ENCODE results near the gene RAP1B.
A peak's percentile ranks its signal among the peaks of the same experiment; 100 is the strongest.
"Not testable (repeated sequence)": the region's sequence is repeated elsewhere in the genome, so short reads cannot be mapped to it uniquely, and the experiment has no call there.

Gene RAP1B

DNA sequence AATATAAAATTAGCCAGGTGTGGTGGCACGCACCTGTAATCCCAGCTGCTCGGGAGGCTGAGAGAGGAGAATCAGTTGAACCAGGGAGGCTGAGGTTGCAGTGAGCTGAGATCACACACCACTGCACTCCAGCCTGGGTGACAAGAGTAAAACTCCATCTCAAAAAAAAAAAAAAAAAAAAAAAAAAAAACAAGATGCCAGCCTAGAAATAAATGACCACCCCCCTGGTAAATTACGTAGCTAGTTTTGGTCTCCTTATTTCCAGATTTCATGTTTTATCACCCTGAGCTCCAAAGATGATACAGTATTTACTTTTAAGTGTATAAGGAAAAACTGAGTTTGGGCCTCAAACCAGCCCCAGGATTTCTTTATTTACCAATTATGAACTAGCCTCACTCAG, 26.7 kb downstream of the RAP1B start:
- DNase-seq = not testable (repeated sequence)

DNA sequence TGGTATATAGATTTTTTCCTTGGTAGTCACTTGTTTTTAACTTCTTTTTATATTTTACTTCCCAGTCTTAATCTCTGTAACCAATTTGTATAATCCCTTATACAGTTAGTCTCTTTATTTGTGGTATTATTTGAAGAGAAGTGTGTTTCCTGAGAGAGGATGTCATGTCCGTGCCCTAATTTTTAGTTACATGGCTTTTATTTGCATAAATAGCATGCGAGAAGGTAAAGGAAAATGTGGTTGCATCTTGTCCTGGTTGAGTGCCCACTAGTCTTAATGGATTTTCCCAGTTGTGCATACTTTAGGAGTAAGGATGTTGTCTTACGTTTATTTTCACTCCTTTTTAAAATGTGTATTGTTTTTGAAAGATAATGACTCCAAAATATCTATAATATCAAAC, 27.5 kb downstream of the RAP1B start:
- DNase-seq = no peak

DNA sequence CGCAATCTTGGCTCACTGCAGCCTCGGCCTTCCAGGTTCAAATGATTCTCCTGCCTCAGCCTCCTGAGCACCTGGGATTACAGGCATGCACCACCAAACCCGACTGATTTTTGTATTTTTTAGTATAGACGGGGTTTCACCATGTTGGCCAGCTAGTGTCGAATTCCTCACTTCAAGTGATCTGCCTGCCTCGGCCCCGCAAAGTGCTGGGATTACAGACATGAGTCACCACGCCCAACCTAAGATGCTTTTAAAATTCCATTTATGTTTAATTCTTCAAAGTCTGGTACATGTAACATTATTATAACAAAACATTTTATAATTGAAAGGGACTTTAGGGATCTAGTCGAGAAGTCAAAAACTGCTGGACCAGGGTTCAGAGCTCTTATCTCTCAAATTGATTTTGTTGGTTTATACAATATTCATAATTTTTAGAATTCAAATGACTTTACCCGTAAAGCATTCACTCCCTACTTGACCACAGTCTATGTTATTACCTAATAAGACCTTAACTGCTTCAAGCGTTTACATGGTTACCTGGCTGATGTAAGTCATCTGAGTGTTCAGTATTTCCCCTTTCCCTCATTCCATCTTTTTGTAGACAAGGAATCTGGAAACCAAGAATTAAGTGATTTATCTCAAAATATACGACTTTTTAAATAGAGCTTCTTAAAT, 28.2 kb downstream of the RAP1B start:
- no peak for DNase-seq

DNA sequence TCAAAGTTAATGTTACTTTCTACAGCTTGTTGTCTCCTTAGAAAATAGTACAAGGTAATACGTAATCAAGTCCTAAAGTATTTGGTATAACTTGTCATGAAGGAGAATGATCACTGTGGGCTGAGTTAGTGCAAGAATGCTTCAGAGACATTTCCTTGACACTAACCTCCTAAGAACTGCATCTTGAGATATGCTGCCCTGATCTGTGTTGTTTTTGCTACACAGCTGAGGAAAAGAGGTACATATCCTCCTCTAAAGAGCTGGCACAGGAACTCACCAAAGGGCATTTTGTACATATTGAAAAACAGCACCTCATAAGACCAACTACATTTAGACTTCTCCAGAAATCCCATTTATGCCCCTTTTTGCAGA, 28.7 kb downstream of the RAP1B start:
- DNase-seq = no peak

DNA sequence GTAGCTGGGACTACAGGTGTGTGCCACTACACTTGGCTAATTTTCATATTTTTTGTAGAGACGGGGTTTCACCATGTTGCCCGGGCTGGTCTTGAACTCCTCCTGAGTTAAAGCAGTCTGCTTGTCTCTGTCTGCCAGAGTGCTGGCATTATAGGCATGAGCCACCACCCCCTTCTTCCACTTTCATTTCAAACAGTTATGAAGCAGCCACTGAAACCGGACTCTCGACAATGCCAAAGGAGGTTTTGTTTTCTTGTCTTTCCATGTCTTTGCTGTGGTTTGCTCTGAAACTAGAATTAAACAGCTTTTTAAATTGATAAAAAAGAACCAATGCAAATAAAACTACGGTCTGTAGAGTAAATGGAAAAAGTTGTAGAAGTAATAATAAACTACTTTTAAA, 30.4 kb downstream of the RAP1B start:
- DNase-seq = no peak

DNA sequence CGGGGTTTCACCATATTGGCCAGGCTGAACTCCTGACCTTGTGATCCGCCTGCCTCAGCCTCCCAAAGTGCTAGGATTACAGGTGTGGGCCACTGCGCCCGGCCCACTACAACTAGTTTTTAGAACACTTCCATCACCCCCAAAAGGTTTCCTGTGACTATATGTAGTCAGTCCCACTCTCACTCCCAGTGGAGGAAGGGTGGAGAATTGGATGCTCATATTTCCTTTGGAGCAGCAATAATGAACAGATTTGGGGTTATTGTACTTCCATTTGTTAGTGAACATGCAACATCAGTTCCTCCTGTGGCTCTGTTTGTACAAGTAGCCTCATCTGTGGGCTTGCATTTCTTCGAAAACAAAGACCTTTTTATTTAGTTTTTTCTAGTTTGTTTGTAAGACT, 35.8 kb downstream of the RAP1B start:
- DNase-seq = no peak

DNA sequence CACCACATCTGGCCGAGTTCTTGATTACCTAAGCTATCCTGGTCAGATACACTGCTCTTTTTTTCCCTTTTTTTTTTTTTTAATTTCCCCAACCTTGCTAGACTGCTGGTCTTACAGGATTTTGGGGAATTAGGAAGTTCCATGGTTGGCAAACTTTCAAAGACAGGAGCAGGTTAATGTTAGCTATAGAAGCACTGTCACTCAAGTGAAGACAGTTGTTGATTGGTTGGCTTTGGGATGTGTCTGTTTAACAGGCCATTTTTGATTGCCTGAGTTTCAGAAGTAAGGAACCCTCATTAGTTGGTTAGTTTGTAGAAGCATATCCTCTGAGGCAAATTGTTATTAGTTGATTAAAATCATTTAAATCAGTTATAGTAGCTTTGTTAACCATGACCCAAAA, 36.8 kb downstream of the RAP1B start:
- no peak for DNase-seq

DNA sequence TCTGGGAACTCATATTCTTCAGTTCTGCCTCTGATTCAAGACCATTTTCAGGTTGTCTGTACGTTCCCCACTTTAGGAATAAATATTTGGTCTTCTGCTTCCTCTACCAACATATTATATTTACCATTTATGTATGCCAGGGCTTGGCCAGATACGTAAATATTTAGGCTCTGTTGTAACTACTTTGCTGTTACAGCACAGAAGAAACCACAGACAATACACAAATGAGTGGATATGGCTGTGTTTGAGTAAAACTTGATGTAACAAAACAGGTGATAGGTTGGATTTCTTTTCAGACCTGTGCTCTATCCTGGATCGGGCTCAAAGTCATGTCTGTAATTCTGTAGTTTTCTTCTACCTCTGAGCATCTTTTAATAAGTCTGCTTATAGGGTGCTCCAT, 37.5 kb downstream of the RAP1B start:
- DNase-seq = no peak

DNA sequence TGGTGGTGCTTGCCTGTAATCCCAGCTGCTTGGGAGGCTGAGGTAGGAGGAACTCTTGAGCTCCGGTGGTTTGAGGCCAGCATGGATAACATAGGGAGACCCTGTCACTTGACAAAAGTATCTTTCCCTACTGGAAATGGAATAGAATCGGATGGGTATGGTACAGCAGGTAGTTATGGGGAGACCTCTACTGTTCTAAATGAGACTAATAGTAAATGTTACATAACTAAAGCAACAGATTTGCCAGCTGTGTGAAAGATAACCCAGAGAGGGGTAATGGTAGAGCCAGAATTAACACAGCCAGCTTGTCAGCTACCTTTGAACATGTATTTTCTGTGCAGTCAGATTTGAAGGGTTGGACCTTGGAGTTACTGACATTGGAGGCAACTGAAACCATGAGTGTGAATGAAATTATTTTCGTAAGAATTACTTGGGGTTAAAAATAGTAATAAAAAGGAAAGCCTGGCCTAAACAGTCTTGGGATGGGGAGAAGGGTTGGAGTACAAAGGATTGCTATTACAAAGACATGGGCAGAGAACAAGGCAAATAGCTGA, 54.4 kb downstream of the RAP1B start:
- DNase-seq = no peak

DNA sequence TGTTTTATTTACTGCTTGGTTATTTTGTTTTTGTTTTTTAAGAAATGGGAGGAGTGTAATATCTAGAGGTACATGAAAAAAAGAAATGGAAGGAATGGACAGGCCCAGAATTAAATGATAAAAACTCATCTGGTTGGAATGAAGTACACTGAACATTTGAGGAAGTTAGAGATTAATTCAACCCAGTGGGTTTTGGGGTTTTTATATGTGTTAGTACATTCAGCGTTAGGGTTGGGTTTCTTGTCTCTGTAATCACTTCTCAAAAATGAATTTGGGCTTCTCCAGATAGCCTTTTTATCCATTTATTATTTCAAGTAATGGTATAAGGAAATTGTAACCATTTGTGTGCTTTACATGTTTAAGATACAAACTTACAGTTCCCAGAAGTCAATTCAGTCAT, 56.6 kb downstream of the RAP1B start:
- DNase-seq = no peak

DNA sequence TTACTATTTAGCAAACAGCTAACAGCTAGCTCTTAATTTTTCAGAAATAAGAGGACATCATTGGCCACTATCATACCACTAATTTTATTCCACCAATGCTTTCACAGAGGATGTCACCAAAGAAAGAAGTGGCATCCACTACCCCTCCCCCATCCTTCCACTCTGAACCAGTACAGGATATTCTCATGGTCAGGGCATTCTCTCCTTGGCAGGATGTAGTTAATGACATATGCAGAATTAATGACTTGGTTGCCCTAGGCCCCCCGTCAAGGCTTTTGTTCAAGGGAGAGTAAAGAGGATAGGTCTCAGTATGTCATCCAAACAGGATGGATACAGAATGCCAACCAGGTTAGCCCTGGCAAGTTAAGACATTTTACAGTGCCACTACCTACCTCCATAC, 57.2 kb downstream of the RAP1B start:
- DNase-seq = no peak

DNA sequence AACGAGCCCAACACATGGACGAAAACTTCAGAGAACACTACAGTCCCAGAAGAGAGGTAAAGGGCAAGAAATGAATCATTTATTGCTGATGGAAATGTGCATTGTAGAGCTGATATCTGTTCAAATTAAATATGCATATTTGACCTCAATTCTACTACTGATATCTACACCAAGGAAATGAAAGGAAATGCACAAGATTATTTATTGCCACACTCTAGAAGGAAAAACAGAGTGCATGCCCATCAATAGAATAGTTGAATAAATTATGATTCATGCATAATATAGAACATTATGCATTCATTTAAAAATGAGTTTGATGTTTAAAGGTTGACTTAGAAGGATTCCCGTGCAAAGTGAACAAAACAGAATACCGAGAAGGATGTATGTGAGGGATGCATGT, 60.5 kb downstream of the RAP1B start:
- no peak for DNase-seq

DNA sequence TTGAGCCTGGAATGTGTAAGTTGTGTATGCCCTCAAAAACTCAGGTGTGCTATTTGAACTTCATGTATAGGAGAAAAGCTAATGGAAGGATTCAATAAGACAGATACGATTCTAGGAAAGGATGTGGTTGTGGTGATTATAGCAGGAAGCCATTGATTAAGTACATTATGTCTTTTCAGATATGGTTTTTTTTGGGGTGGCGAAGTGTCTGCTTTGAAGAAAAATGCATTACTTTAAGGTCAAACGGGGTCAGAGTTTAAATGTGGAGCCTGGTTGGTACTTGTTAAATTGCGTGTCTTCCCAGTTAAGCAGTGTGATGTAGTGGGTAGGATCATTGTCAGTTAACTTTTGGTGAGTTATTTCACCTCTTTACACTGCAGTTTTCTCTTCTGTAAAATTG, 63.1 kb downstream of the RAP1B start:
- peak; percentile 18 for DNase-seq

DNA sequence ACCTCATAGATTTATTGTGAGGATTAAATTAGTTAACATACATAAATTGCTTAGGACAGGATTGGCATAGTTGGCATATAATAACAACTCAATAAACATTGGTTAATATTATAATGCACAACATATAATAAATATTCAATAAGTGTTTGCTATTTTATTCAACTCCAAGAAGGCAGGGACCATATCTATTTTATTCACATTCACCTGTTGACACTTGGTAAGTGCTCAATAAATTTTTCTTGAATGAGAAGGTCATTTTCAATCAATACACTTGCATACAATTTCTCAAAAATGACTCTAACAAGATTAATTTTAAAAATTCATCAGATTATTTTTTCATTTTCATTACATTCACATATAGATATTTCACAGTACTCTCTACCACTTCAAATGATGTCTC, 63.7 kb downstream of the RAP1B start:
- no peak for DNase-seq

DNA sequence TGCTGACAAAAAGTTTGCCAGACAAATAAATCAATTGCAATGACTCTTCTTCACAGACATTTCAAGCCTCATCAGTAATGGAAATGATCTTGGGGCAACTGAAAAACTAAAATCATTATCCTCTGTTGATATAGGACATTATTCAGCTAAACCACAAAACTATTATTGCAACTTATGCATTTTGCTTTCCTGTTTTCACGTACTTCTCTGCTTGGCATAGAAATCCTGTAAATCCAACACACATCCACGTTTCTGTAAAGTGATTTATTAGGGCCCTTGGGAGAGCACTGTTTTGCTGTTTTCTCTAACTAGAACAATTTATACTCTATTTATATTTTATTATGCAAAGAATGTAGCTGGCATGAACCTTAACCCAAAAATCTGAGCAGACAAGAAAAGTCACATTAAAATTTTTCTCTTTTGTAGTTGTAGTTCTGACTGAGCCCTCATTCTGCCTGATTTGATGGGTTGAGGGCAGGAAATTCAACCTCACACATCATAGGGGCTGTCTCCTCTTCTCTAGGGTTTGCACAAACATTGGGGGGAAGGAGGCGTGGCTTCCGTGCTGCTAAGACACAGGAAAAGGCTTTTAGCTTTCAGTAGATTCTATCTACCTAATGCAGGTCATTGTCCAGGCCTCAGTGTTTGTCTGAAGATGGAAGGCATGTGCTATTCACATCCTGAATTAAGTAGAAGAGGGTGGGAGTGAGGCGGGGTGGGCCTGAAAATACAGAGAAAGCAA, 64.6 kb downstream of the RAP1B start:
- DNase-seq = peak; percentile 19

DNA sequence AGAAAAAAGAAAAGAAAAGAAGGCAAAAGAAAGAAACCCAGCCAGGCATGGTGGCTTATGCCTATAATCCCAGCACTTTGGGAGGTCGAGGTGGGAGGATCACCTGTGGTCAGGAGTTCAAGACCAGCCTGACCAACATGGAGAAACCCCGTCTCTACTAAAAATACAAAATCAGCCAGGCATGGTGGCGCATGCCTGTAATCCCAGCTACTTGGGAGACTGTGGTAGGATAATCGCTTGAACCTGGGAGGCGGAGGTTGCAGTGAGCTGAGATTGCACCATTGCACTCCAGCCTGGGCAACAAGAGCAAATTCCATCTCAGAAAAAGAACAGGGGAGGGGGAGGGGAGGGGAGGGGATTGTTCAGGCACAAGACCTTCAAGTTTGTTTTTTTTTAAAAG, 66.2 kb downstream of the RAP1B start:
- not testable (repeated sequence) for DNase-seq

DNA sequence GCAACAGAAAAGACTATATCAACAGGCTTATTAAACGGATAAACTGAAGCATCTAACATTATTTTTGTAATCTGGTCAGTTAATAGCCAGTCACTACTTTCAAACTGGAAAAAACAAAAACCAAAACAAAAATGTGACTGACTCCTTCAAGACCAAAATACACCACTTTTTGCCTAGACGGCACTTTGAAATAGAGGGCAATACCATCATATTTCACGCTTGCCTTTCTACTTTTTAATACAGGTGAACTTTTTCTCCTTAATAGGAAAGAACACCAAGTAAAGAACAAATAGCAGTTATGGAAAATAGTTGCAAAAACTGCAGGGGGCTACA, 75.5 kb downstream of the RAP1B start:
- no peak for DNase-seq

DNA sequence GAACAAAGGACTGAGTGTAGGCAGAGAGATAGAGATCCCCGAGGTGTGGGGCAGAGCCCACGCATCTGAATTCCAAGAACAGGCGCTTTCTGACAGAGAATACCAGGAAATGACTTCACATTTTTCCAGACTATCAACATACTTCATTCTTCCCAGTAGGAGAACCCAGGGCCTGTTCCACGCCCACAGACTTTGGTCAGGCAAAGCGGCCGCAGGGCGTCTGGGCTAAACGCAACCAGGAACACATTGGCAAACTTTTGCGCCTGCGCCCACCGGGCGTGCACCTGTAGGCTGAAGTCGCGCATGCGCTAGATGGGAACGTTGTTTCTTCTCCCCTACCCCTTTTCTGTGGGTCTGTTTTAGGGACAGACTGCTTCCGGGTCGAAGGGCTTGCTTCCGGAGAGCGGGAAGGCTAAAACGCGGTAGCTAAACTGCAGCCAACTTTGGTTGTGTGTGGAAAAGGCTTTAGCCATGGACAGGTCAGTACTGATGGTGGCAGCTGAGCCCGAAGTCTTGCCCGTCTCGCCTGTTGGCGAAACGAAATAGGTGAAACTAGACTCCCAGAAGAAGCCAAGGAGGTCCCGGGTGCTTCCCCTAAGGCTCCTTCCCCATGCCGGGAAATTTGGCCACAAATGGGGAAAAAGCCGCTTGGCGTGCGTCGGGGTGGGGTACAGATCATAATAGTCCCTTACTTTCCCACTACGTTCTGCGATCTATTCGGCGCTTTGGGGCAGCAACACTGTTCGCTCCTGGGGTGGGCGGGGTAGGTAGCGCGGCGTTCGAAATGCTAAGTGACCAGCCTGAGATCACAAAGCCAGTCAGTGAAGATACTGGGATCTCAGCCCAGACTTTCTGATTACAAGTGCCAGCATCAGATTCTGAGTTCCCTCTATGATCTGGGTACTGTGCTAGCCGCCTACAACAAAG, 76.2 kb downstream of the RAP1B start, which contains the start of gene NUP107:
Gene NUP107, plus strand, starts transcription at position 384 of the 927 bp plus-strand sequence. Its CDS starts 88 bp downstream, at position 472.
- DNase-seq = peak; percentile 92

DNA sequence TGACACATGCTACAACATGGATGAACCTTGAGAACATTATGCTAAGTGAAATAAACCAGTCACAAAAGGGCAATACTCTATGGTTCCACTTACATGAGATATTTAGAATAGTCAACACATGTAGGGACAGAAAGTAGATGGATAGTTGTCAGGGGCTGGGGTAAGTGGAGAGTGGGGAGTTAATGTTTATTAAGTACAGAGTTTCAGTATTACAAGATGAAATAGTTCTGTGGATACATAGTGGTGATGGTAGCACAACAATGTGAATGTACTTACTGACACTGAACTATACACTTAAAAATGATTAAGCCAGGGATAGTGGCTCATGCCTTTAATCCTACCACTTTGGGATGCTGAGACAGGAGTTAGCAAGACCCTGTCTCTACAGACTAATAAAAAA, 84.8 kb downstream of the RAP1B start:
- no peak for DNase-seq

DNA sequence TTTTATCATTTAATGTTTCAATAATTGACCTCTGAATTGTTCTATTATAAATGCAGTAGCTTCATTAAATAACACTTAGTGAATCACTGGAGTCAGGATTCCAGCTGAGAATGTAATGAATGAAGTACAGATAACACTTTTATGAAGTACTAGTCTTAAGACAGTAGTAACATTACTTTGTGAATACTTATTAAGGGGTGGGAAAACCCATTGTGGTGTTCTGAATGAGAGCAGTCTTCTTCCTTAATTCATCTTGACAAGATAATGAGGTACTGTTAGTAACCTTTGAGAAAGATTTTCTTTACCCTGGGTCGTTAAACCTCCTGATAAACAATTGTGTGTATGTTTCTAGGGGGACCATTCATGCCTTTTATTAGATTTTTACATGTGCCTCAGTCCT, 88.8 kb downstream of the RAP1B start:
- no peak for DNase-seq

Measured in KG1 (cell line).